H1 (cell line): ENCODE data around the gene CX3CL1.

ENCODE experiments used
- CEBPB ChIP-seq: IDR thresholded peaks from 2 replicates; pipeline ENCODE4 v1.6.1; 2012; ENCODE audit warnings: low read depth, low read length
- CTCF ChIP-seq, 3 experiments: IDR thresholded peaks; 1 replicate in 2 of 3; 2 replicates in 1 of 3; pipeline versions ENCODE4 v1.5.1 to v1.6.1; 2011; ENCODE audit warnings: low read length in 3 of 3, mild to moderate bottlenecking in 3 of 3, inconsistent platforms in 2 of 3, low read depth in 1 of 3, moderate library complexity in 1 of 3; ENCODE audit not compliant: insufficient read depth in 1 of 3; ENCODE audit errors: control extremely low read depth in 1 of 3
- EP300 ChIP-seq, 2 experiments: IDR thresholded peaks; 1 replicate in 1 of 2; 2 replicates in 1 of 2; pipeline ENCODE4 v1.6.1; 2011 to 2012; ENCODE audit warnings: low read depth in 2 of 2, low read length in 2 of 2, mild to moderate bottlenecking in 2 of 2, borderline replicate concordance in 1 of 2, inconsistent platforms in 1 of 2, moderate library complexity in 1 of 2
- HDAC6 ChIP-seq: IDR thresholded peaks from one replicate; pipeline ENCODE4 v1.7.1; 2012; ENCODE audit warnings: low read depth, mild to moderate bottlenecking, inconsistent platforms, low read length, moderate library complexity
- KDM5A ChIP-seq: fragments of 200-600 bp; IDR thresholded peaks from 2 replicates; pipeline ENCODE4 v1.7.1; 2012; ENCODE audit warnings: mild to moderate bottlenecking, low read length, inconsistent platforms, mixed read lengths
- MAFK ChIP-seq: IDR thresholded peaks from 2 replicates; pipeline ENCODE4 v1.6.1; 2012; ENCODE audit warnings: low read depth, mild to moderate bottlenecking, improper control_type of control experiment, low read length
- MAX ChIP-seq: IDR thresholded peaks from 2 replicates; pipeline ENCODE4 v1.6.1; 2012; ENCODE audit warnings: inconsistent platforms
- POLR2AphosphoS5 ChIP-seq: IDR thresholded peaks from 2 replicates; pipeline ENCODE4 v1.6.1; 2011; ENCODE audit warnings: low read depth, low read length
- POU5F1 ChIP-seq: IDR thresholded peaks from 2 replicates; pipeline ENCODE4 v1.6.1; 2011; ENCODE audit warnings: low read depth, mild to moderate bottlenecking, low read length, moderate library complexity
- SRF ChIP-seq: IDR thresholded peaks from 2 replicates; pipeline ENCODE4 v1.6.1; 2011; ENCODE audit warnings: mild to moderate bottlenecking, low read depth, low read length, moderate library complexity
- TF ChIP-seq, protein P1 (sequence below): IDR thresholded peaks from 2 replicates; pipeline ENCODE4 v1.6.1; 2011; ENCODE audit warnings: low read length, improper control_type of control experiment

DNA sequence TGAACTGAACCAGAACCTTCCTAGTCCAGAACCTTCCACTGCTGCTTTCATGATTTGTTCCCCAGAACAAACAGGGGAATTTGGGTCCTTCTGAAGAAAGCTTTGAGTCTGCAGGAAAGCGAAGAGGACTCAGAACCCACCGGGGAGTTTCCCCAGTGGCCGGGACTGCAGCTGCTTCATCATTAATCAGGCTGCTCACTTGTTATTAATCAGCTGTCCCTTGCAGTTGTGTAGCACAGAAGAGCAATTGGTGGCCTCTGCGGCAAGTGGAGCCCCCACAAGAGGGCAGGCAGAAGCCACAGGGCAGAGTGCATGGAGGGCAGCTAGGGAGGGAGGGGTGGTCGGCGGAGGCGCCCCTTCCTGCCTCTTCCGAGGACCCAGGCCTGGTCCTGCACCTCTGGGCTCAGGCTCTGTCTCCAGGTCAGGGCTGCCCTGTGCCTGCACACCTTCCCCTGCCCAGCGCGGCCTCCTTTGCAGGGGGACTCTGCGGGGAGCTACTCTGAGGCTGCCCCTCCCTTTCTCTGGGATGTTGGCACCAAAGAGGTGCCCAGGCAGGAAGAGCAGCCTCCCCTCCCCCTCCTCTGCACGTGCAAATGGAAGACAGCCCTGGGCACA is 39.2 kb downstream of the CX3CL1 start:
- TF ChIP-seq CTCF (IDR thresholded peaks at IDR 0.05; ENCODE audit: control extremely low read depth in 1 of 3, insufficient read depth in 1 of 3, low read depth in 1 of 3, low read length in 3 of 3), result no peak; a peak in 1 of 4 replicates
- TF ChIP-seq EP300 (IDR thresholded peaks at IDR 0.05; ENCODE audit: borderline replicate concordance in 1 of 2, low read depth in 2 of 2, low read length in 2 of 2), result no peak
- no peak for TF ChIP-seq HDAC6
- no peak for TF ChIP-seq MAFK
- no peak for TF ChIP-seq SRF
- TF ChIP-seq POU5F1, result no peak
- no peak for TF ChIP-seq CEBPB
- TF ChIP-seq POLR2AphosphoS5, result no peak
- TF ChIP-seq MAX, result no peak
- no peak for TF ChIP-seq KDM5A
- TF ChIP-seq, protein P1, sequence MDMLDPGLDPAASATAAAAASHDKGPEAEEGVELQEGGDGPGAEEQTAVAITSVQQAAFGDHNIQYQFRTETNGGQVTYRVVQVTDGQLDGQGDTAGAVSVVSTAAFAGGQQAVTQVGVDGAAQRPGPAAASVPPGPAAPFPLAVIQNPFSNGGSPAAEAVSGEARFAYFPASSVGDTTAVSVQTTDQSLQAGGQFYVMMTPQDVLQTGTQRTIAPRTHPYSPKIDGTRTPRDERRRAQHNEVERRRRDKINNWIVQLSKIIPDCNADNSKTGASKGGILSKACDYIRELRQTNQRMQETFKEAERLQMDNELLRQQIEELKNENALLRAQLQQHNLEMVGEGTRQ, result no peak
